ENCODE data around the gene HTT.

Gene HTT

DNA sequence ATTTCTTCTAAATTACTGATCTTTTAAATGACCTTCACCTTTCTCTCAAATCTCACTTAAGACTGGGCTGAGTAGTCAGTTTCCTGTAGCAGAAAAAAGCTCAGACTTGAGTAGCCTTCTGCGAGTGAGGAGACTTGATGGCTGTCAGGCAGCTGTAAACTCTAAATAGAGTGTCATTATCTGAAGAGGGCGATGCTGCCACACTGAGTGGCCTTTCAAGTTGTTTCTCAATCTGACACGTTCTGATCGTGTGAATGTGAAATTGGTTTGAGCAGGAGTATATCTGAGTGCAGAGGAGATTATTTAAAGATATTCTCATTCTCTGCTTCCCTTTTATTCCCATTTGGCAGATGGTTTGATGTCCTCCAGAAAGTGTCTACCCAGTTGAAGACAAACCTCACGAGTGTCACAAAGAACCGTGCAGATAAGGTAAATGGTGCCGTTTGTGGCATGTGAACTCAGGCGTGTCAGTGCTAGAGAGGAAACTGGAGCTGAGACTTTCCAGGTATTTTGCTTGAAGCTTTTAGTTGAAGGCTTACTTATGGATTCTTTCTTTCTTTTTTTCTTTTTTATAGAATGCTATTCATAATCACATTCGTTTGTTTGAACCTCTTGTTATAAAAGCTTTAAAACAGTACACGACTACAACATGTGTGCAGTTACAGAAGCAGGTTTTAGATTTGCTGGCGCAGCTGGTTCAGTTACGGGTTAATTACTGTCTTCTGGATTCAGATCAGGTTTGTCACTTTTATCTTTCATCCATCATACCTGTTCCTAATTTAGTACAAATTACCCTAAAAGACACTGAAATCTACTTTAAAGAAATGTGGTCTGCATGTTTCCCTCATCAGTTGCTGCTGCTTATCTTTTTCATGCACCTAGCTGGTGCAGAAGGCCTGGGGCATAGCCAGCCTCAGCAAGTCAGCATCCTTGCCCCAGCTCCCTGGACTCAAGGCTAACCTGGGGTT lies 100.2 kb downstream of the HTT start:
- no peak for DNase-seq (ENCODE audit: low read depth in 1 of 2, low spot score in 1 of 2)
- H3K4me3 ChIP-seq (replicated peaks; ENCODE audit: insufficient read depth, low read length): no peak overlapping the region
- no peak overlapping the region for H3K27ac ChIP-seq (replicated peaks)
- TF ChIP-seq POLR2AphosphoS5 (IDR thresholded peaks at IDR 0.05; ENCODE audit: low read depth) (no peak), CTCF (IDR thresholded peaks at IDR 0.05; ENCODE audit: insufficient read depth, low read length) (no peak), GABPA (IDR thresholded peaks at IDR 0.05; ENCODE audit: low read depth) (no peak), SPI1 (IDR thresholded peaks at IDR 0.05; ENCODE audit: borderline replicate concordance, low read depth) (no peak)
- TF ChIP-seq, protein P1, sequence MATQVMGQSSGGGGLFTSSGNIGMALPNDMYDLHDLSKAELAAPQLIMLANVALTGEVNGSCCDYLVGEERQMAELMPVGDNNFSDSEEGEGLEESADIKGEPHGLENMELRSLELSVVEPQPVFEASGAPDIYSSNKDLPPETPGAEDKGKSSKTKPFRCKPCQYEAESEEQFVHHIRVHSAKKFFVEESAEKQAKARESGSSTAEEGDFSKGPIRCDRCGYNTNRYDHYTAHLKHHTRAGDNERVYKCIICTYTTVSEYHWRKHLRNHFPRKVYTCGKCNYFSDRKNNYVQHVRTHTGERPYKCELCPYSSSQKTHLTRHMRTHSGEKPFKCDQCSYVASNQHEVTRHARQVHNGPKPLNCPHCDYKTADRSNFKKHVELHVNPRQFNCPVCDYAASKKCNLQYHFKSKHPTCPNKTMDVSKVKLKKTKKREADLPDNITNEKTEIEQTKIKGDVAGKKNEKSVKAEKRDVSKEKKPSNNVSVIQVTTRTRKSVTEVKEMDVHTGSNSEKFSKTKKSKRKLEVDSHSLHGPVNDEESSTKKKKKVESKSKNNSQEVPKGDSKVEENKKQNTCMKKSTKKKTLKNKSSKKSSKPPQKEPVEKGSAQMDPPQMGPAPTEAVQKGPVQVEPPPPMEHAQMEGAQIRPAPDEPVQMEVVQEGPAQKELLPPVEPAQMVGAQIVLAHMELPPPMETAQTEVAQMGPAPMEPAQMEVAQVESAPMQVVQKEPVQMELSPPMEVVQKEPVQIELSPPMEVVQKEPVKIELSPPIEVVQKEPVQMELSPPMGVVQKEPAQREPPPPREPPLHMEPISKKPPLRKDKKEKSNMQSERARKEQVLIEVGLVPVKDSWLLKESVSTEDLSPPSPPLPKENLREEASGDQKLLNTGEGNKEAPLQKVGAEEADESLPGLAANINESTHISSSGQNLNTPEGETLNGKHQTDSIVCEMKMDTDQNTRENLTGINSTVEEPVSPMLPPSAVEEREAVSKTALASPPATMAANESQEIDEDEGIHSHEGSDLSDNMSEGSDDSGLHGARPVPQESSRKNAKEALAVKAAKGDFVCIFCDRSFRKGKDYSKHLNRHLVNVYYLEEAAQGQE (IDR thresholded peaks at IDR 0.05; ENCODE audit: insufficient replicate concordance, low read depth): no peak
- no peaks in the 10 kb centered on the region for H3K27me3 ChIP-seq (ENCODE audit: insufficient read depth, poor library complexity, severe bottlenecking)

DNA sequence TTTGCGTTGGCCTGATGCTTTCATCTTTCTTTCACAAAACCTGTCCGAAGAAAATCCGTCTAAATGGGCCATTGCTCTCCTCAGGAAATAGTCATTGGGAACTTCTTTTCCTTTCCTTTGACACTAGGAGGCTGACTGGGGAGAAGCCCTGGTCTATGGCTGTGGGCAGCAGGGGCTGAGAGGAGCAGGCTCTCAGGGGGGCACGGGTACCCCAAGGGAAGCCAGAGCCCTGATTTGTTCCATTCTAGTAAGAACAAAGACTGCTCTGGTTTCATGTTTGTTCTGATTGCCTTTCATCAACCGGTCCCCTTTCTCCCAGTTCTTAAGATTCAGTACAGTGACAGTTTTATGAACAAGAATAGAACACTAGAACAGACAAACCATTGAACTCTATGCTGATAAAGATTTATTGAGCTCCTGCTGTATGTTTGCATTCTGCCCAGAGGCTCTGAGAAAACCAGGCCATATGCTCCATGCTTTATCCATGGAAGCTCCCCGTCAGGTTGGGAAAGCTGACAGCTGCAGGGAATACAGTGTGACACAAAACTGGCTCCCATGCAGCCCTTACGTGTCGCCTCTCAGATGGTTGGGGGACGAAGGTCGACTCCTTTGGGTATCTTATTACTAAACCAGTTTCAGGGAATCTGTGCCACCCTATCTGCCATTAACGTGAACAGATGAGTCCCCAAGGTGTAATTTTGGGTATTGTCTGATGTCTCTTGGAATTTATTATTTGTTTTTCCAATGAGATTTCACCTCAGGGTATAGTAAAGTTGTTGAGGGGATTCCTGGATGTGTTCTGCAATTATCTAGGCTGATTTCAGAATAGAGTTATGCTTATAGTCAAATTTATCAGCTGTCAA lies 102.1 kb downstream of the HTT start:
- DNase-seq (ENCODE audit: low read depth in 1 of 2, low spot score in 1 of 2): no peak
- TF ChIP-seq GABPA (IDR thresholded peaks at IDR 0.05; ENCODE audit: low read depth) (no peak), POLR2AphosphoS5 (IDR thresholded peaks at IDR 0.05; ENCODE audit: low read depth) (no peak), SPI1 (IDR thresholded peaks at IDR 0.05; ENCODE audit: borderline replicate concordance, low read depth) (no peak), CTCF (IDR thresholded peaks at IDR 0.05; ENCODE audit: insufficient read depth, low read length) (no peak)
- TF ChIP-seq, protein P1 (IDR thresholded peaks at IDR 0.05; ENCODE audit: insufficient replicate concordance, low read depth): no peak

DNA sequence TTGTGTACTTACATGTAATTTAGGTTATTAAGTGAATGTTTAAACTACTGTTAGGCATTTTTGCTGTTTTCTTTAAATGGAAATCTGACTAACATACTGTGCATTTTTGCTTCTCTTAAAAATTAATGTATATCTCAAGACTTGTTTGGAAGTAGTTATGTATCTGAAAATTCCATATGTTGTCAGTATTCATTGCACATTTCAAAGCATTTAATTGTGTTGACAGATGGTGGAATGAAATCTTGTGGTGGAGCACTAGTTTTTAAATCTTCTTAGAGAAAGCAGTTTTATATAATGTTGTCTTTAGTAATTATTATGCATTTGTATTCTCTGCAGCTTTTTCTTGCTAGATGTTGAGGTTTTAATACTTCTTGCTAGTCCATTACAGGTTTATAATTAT lies 102.9 kb downstream of the HTT start:
- no peak for DNase-seq (ENCODE audit: low read depth in 1 of 2, low spot score in 1 of 2)
- TF ChIP-seq SPI1 (IDR thresholded peaks at IDR 0.05; ENCODE audit: borderline replicate concordance, low read depth) (no peak), POLR2AphosphoS5 (IDR thresholded peaks at IDR 0.05; ENCODE audit: low read depth) (no peak)
- H3K27me3 ChIP-seq (ENCODE audit: insufficient read depth, poor library complexity, severe bottlenecking): no peaks in the 10 kb centered on the region
- H3K27ac ChIP-seq (replicated peaks): no peak overlapping the region
- no peak overlapping the region for H3K4me3 ChIP-seq (replicated peaks; ENCODE audit: insufficient read depth, low read length)

More for the DNA sequence above, 102.1 kb downstream of the HTT start:
- Histone ChIP-seq H3K27me3 (ENCODE audit: insufficient read depth, poor library complexity, severe bottlenecking) (no peaks in the 10 kb centered on the region), H3K27ac (replicated peaks) (no peak overlapping the region), H3K4me3 (replicated peaks; ENCODE audit: insufficient read depth, low read length) (no peak overlapping the region)

- no peak for DNase-seq (ENCODE audit: low read depth in 1 of 2, low spot score in 1 of 2)
- H3K4me3 ChIP-seq (replicated peaks; ENCODE audit: insufficient read depth, low read length): no peak overlapping the region
- TF ChIP-seq SPI1 (IDR thresholded peaks at IDR 0.05; ENCODE audit: borderline replicate concordance, low read depth): no peak
- no peak for TF ChIP-seq POLR2AphosphoS5 (IDR thresholded peaks at IDR 0.05; ENCODE audit: low read depth)
- TF ChIP-seq, protein P1 (IDR thresholded peaks at IDR 0.05; ENCODE audit: insufficient replicate concordance, low read depth): no peak
- no peak for TF ChIP-seq GABPA (IDR thresholded peaks at IDR 0.05; ENCODE audit: low read depth)
- TF ChIP-seq CTCF (IDR thresholded peaks at IDR 0.05; ENCODE audit: insufficient read depth, low read length): no peak
- H3K27ac ChIP-seq (replicated peaks): no peak overlapping the region
- H3K27me3 ChIP-seq (ENCODE audit: insufficient read depth, poor library complexity, severe bottlenecking): no peaks in the 10 kb centered on the region
Measured at GRCh38 chr4:3177905-3178304, 103.4 kb downstream of the HTT start.
